Gastroesophageal sphincter (tissue), 3 donors: ENCODE measurements around the gene WNT11.

Experiments
- CTCF ChIP-seq, 4 experiments: fragments of 200-600 bp in 2 of 4; fragments of 450-650 bp in 2 of 4; sonication (generic) in 1 of 4; IDR thresholded peaks; one replicate each; pipeline ENCODE4 v1.5.1; 2017 to 2019; ENCODE audit warnings: antibody characterized with exemption in 4 of 4, mild to moderate bottlenecking in 2 of 4, moderate library complexity in 2 of 4
- POLR2A ChIP-seq, 2 donors: fragments of 450-650 bp; IDR thresholded peaks; one replicate each; pipeline ENCODE4 v1.6.1; 2017; ENCODE audit warnings: antibody characterized with exemption in 2 of 2, mild to moderate bottlenecking in 2 of 2, moderate library complexity in 1 of 2

- no peak for TF ChIP-seq CTCF (IDR thresholded peaks at IDR 0.05)
- TF ChIP-seq POLR2A (IDR thresholded peaks at IDR 0.05): no peak
These were observed 15.9 kb downstream of the WNT11 start for GRCh38 chr11:76190376-76190775.
